Thyroid gland (tissue), 4 donors: ENCODE results near the gene ATG2A. TPM values are rescaled to one million over a fixed set of nuclear protein-coding genes. Genes with fewer than 3 reads are reported as not detected.

Source experiments
- DNase-seq, 2 donors: peaks; one replicate each; pipeline ENCODE4 v3.0.0-alpha.2; 2019
- H3K27ac ChIP-seq, 3 donors: fragments of 200-600 bp; sonication (generic); 1 replicate in 2 of 3; 2 replicates in 1 of 3; pipeline ENCODE4 v1.5.1; 2016 to 2019; ENCODE audit warnings: mild to moderate bottlenecking in 1 of 3, moderate library complexity in 1 of 3
- H3K27me3 ChIP-seq: fragments of 200-600 bp; sonication (generic); one replicate; pipeline ENCODE4 v1.5.1; 2019
- H3K36me3 ChIP-seq, 2 donors: fragments of 200-600 bp; sonication (generic); one replicate each; pipeline ENCODE4 v1.5.1; 2016 to 2019
- H3K4me1 ChIP-seq, 2 donors: fragments of 200-600 bp; sonication (generic); one replicate each; pipeline ENCODE4 v1.5.1; 2017 to 2019
- H3K4me3 ChIP-seq, 3 donors: fragments of 200-600 bp; sonication (generic); replicated peaks in 1 of 3; 1 replicate in 2 of 3; 2 replicates in 1 of 3; pipeline ENCODE4 v1.5.1; 2016; ENCODE audit warnings: mild to moderate bottlenecking in 1 of 3
- H3K9me3 ChIP-seq: fragments of 200-600 bp; sonication (generic); one replicate; pipeline ENCODE4 v1.5.1; 2017
- POLR2A ChIP-seq, 2 donors: fragments of 450-650 bp; IDR thresholded peaks; one replicate each; pipeline ENCODE4 v1.6.1; 2017; ENCODE audit warnings: antibody characterized with exemption in 2 of 2, mild to moderate bottlenecking in 2 of 2, moderate library complexity in 1 of 2
- WGBS, 2 donors: methylation state at CpG; one replicate each; pipeline ENCODE4 v1.1.5; 2017; 5-methylcytosine and 5-hydroxymethylcytosine counted together
- intact Hi-C: fragments of 100-400 bp; cut with DNase I; formaldehyde crosslinking; loops from one replicate; pipeline ENCODE4 v1.15.1; 2023
- total RNA-seq, 4 donors: library from RNA; depleted of rRNA; stranded (reverse); fragments of >200 nt; gene quantifications; one replicate each; pipeline ENCODE4 v1.2.3, GENCODE V29; 2016
- TF ChIP-seq, protein P1 (sequence below), 6 experiments: fragments of 200-600 bp in 3 of 6; fragments of 450-650 bp in 3 of 6; sonication (generic) in 3 of 6; IDR thresholded peaks; one replicate each; pipeline ENCODE4 v1.5.1; 2016 to 2019; ENCODE audit warnings: antibody characterized with exemption in 6 of 6, mild to moderate bottlenecking in 2 of 6, inconsistent platforms in 1 of 6, moderate library complexity in 1 of 6

The ATG2A gene
- total RNA-seq, 4 donors from 2014 or later, result 19.5 to 43.1 (median 36.7) TPM

DNA sequence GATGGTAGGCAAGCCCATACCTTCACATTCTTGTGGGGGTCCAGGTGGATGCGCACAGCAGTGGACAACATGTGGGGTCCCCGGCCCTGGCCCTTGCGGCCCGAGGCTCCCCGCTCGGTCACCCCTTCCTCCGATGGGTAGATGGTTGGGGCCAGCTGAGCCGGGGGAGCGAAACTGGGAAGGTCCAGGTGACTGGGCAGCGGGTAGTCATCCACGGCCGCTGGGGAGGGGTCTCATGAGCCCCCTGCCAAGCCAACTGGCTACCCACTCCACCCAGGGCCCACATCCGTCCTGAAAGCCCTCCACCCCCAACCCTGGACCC is 10.7 kb downstream of the ATG2A start:
- WGBS, 2 donors, result 100% methylated on average over 1 to 3 of the region's 13 CpGs
- intact Hi-C loops, result no loop called here

DNA sequence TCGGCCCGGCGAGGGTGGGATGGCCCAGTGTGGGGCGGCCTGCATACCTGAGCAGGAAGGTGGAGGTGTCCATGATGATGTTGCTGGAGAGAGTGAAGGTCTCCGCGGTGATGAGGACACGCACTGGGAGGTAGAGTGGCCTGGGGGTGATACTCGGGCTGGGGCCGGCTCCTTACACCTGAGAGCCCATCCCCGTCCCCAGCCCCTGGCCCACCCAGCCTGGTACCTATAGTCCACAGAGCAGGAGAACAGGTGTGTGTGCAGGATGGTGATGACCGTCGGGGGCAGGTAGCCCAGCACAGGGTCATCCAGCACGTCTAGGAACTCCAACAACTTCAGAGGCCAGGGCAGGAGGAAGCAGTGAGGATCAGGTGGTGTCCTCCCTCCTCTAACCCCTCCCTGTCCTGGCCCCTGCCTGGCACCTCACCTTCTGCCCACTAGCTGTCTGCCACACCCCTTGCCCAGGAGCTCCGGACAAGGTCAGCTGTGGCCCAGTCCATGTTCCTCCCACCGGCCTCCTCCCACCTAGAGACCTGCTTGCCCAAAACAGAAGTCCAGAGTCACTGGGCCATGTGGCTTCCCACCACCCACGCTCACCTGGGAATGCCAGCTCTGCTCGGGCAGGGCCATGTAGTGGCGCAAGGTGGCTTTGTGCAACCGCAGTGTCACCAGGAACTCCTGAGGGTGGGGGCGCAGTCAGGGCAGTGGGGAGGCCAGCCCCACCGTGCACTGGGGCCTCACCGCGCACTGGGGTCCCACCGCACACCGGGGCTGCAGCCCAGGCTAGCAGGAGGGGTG is 11.3 kb downstream of the ATG2A start:
- Histone ChIP-seq H3K27me3 (no peaks in the 10 kb centered on the region), H3K4me3 (no peak overlapping the region), H3K36me3 (peaks cover 75 to 83% of the 10 kb centered on the region in 2 donors), H3K9me3 (no peaks in the 10 kb centered on the region), H3K4me1 (no peaks in the 10 kb centered on the region), H3K27ac (no peak overlapping the region)
- 94 to 97% methylated on average over 16 to 20 of the region's 25 CpGs for WGBS, 2 donors
- TF ChIP-seq, protein P1, sequence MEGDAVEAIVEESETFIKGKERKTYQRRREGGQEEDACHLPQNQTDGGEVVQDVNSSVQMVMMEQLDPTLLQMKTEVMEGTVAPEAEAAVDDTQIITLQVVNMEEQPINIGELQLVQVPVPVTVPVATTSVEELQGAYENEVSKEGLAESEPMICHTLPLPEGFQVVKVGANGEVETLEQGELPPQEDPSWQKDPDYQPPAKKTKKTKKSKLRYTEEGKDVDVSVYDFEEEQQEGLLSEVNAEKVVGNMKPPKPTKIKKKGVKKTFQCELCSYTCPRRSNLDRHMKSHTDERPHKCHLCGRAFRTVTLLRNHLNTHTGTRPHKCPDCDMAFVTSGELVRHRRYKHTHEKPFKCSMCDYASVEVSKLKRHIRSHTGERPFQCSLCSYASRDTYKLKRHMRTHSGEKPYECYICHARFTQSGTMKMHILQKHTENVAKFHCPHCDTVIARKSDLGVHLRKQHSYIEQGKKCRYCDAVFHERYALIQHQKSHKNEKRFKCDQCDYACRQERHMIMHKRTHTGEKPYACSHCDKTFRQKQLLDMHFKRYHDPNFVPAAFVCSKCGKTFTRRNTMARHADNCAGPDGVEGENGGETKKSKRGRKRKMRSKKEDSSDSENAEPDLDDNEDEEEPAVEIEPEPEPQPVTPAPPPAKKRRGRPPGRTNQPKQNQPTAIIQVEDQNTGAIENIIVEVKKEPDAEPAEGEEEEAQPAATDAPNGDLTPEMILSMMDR (IDR thresholded peaks at IDR 0.05), result no peak
- TF ChIP-seq POLR2A (IDR thresholded peaks at IDR 0.05), result no peak
- no peak for DNase-seq
- intact Hi-C loops, result no loop called here

More for the DNA sequence above, 10.7 kb downstream of the ATG2A start:
- no peaks in the 10 kb centered on the region for H3K9me3 ChIP-seq
- H3K36me3 ChIP-seq, result peaks cover 80 to 86% of the 10 kb centered on the region in 2 donors
- no peak for TF ChIP-seq POLR2A (IDR thresholded peaks at IDR 0.05)
- TF ChIP-seq, protein P1 (IDR thresholded peaks at IDR 0.05), result no peak
- no peaks in the 10 kb centered on the region for H3K4me1 ChIP-seq
- no peak overlapping the region for H3K27ac ChIP-seq
- no peak for DNase-seq
- no peaks in the 10 kb centered on the region for H3K27me3 ChIP-seq
- H3K4me3 ChIP-seq, result no peak overlapping the region

DNA sequence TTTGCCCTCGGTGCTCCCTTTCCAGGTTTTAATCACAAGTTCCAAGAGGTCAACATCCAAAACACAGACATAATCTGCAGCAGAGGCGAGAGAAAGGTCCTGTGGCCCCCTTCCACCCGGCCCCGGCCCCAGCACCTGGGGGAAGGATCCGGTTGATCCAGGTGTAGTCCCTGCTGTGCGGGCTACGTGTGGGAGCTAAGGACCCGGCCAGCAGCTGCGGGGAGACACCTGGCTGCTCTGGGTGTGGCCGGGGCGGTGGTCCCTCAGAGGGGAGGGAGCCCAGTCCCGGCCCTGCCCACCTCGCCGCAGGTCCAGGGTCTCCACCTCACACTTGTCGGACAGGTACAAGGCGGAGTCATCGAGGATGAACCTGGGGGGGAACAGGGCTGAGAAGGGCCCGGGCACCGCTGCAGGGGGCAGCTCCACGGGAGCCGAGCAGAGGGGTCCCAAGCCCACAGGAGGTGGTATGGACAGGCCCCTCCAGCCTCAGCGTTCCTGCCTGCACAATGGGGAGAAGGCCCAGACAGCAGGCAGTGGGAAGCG is 13.6 kb downstream of the ATG2A start:
- no peaks in the 10 kb centered on the region for H3K4me1 ChIP-seq
- H3K27ac ChIP-seq, result no peak overlapping the region
- TF ChIP-seq POLR2A (IDR thresholded peaks at IDR 0.05), result no peak
- TF ChIP-seq, protein P1 (IDR thresholded peaks at IDR 0.05), result no peak
- no peak overlapping the region for H3K4me3 ChIP-seq
- WGBS, 2 donors, result 97 to 100% methylated on average over 3 to 18 of the region's 23 CpGs
- intact Hi-C loops, result no loop called here
- DNase-seq, result no peak
- H3K27me3 ChIP-seq, result no peaks in the 10 kb centered on the region
- peaks cover 60 to 64% of the 10 kb centered on the region in 2 donors for H3K36me3 ChIP-seq
- H3K9me3 ChIP-seq, result no peaks in the 10 kb centered on the region

DNA sequence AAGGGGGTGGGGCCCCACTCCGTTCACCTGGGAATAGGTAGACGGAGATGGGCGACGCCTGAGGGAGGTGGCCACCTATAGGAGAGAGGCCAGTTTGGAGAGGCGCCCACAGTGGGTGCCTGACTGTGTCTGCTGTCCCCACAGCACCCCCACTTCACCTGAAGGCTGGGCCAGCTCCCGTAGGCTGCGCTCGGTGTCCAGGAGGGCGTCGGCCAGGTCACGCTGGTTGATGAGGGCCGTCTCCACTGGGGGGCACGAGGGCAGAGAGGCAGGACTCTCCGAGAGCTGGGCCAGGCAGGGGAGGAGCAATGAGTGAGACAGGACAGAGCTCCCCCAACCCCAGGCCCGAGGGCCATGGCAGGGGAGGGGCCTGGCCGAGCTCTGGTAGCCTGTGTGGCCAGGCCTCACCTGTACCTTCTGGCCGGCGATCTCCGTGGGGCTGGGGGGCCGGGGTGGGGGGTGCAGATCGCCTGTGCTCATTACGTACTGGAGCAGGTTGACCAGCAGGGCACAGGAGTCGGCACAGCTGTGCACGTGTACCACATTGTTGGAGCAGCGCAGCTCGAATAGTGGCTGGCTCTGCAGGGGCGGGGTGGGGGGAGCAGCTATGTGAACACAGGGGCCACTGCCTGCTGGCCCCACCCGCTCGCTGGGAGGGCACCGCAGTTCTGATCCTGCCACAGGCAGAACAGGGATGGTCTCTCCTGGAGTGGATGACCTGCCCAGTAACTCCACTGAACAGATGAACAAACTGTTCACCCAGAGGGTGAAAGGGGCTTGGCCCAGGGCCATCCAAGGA is 14.7 kb downstream of the ATG2A start:
- H3K36me3 ChIP-seq, result peaks cover 59 to 65% of the 10 kb centered on the region in 2 donors

More for the DNA sequence above, 14.7 kb downstream of the ATG2A start:
- Histone ChIP-seq H3K4me1 (no peaks in the 10 kb centered on the region), H3K27me3 (no peaks in the 10 kb centered on the region), H3K27ac (no peak overlapping the region), H3K4me3 (no peak overlapping the region), H3K9me3 (no peaks in the 10 kb centered on the region)
- TF ChIP-seq, protein P1 (IDR thresholded peaks at IDR 0.05), result no peak
- no peak for TF ChIP-seq POLR2A (IDR thresholded peaks at IDR 0.05)
- intact Hi-C loops, result no loop called here
- DNase-seq, result no peak
- 89 to 95% methylated on average over 5 to 12 of the region's 30 CpGs for WGBS, 2 donors
